ENCODE results near the gene PROCA1. TPM values are rescaled to one million over a fixed set of nuclear protein-coding genes. Genes with fewer than 3 reads are reported as not detected.

The PROCA1 gene
- polyA plus RNA-seq, 3 donors, result 0.31 to 8.9 (median 0.78) TPM

DNA sequence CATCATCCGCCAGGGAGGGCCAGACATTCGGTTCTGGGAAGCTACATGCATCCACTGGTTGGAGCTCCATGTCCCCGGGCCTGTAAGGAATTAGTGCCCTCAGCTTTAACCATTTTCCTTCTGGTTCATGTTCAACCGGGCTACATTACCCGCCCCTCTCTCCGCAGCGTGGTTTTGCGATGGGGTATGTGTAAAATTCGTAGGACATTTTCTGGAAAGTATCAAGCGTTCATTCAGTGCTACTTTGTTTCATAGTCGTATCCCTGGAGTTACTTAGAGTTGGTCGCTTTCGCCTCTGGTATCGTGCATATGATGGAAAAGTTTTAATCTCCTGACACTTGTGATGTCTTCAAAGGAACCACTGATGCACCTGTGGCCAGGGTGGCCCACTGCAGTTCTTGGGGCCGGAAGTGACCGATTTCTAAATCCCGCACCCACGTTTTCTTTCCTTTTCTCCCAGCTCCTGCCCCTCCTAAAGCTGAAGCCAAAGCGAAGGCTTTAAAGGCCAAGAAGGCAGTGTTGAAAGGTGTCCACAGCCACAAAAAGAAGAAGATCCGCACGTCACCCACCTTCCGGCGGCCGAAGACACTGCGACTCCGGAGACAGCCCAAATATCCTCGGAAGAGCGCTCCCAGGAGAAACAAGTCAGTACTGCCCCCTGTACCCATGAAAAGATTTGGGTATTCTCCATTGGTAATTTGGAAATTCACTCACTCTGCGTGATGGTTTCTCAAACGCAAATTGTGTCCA lies 8.7 kb upstream of the PROCA1 start:
- under 1% methylated on average over 11 of the region's 30 CpGs for WGBS (ENCODE audit: insufficient coverage)
- Histone ChIP-seq H3K4me1 (ENCODE audit: control insufficient read depth in 1 of 2, insufficient read depth in 2 of 2, low read length in 2 of 2) (peaks cover 53 to 67% of the 10 kb centered on the region in 2 donors), H3K4me2 (replicated peaks; ENCODE audit: extremely low read depth, low read length, poor library complexity, severe bottlenecking) (peak overlapping the region; percentile 91), H3K27me3 (ENCODE audit: control insufficient read depth in 2 of 2, insufficient read depth in 2 of 2, low read length in 2 of 2) (no peaks in the 10 kb centered on the region), H3K9me3 (replicated peaks in 1 of 2; ENCODE audit: control insufficient read depth in 1 of 2, insufficient read depth in 1 of 2, low read length in 2 of 2) (no peaks in the 10 kb centered on the region), H3K36me3 (replicated peaks in 1 of 2; ENCODE audit: control insufficient read depth in 1 of 2, insufficient read depth in 2 of 2, low read length in 2 of 2) (peaks cover 35 to 45% of the 10 kb centered on the region in 2 donors), H3K27ac (ENCODE audit: low read depth in 1 of 2, low read length in 2 of 2) (peak overlapping the region; percentile 83 to 88), H3K4me3 (replicated peaks in 1 of 3; ENCODE audit: low read depth in 2 of 3, low read length in 3 of 3) (peak overlapping the region; percentile 69 to 95 (median 88)), H3K9ac (ENCODE audit: insufficient read depth, low read length, poor library complexity, severe bottlenecking) (peak overlapping the region; percentile 88), H4K20me1 (ENCODE audit: insufficient read depth, low read length) (peaks cover 55% of the 10 kb centered on the region), H2AFZ (ENCODE audit: insufficient read depth, low read depth, low read length, poor library complexity, severe bottlenecking) (peak overlapping the region; percentile 77), H3K79me2 (ENCODE audit: insufficient read depth, low read length) (peaks cover 35% of the 10 kb centered on the region)
- no peak for DNase-seq
- peaks cover 2 to 8% (median 8%) of the 10 kb centered on the region in 3 donors for H3K27me3 Mint-ChIP-seq (ENCODE audit: low read depth in 3 of 3)
- peaks cover 37 to 50% of the 10 kb centered on the region in 2 donors for H3K36me3 Mint-ChIP-seq
- H3K27ac Mint-ChIP-seq, result peak overlapping the region; percentile 91 to 98 (median 94)
- H3K9me3 Mint-ChIP-seq, result peaks cover 0 to 2% (median 0%) of the 10 kb centered on the region in 7 donors
- intact Hi-C loops (cut with micrococcal nuclease), result no loop called here
- TF ChIP-seq, protein P1, sequence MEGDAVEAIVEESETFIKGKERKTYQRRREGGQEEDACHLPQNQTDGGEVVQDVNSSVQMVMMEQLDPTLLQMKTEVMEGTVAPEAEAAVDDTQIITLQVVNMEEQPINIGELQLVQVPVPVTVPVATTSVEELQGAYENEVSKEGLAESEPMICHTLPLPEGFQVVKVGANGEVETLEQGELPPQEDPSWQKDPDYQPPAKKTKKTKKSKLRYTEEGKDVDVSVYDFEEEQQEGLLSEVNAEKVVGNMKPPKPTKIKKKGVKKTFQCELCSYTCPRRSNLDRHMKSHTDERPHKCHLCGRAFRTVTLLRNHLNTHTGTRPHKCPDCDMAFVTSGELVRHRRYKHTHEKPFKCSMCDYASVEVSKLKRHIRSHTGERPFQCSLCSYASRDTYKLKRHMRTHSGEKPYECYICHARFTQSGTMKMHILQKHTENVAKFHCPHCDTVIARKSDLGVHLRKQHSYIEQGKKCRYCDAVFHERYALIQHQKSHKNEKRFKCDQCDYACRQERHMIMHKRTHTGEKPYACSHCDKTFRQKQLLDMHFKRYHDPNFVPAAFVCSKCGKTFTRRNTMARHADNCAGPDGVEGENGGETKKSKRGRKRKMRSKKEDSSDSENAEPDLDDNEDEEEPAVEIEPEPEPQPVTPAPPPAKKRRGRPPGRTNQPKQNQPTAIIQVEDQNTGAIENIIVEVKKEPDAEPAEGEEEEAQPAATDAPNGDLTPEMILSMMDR (IDR thresholded peaks at IDR 0.05), result peak; percentile 12
- H3K4me1 Mint-ChIP-seq, result peaks cover 49% of the 10 kb centered on the region
- peak overlapping the region; percentile 92 to 95 for H3K4me3 Mint-ChIP-seq

DNA sequence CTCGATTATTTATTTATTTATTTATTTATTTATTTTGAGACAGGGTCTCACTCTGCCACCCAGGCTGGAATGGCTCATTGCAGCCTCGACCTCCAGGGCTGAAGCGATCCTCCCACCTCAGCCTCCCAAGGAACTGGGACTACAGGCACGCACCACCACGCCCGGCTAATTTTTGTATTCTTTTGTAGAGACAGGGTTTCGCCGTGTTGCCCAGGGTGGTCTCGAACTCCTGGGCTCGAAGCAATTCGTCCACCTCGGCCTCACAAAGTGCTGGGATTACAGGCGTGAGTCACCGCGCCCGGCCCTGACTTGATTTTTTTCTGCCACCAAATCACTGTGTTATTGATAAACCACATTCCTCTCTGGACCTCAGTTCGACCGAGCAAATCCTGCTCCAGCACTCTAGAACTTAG lies 7.3 kb upstream of the PROCA1 start:
- H3K27ac Mint-ChIP-seq, result peak overlapping the region; percentile 91 to 98 (median 94)
- H3K36me3 Mint-ChIP-seq, result peaks cover 36 to 55% of the 10 kb centered on the region in 2 donors
- Histone ChIP-seq H3K9ac (ENCODE audit: insufficient read depth, low read length, poor library complexity, severe bottlenecking) (peak overlapping the region; percentile 88), H3K27me3 (ENCODE audit: control insufficient read depth in 2 of 2, insufficient read depth in 2 of 2, low read length in 2 of 2) (no peaks in the 10 kb centered on the region), H3K27ac (ENCODE audit: low read depth in 1 of 2, low read length in 2 of 2) (peak overlapping the region; percentile 83 to 88), H3K4me2 (replicated peaks; ENCODE audit: extremely low read depth, low read length, poor library complexity, severe bottlenecking) (peak overlapping the region; percentile 91), H3K36me3 (replicated peaks in 1 of 2; ENCODE audit: control insufficient read depth in 1 of 2, insufficient read depth in 2 of 2, low read length in 2 of 2) (peaks cover 31 to 50% of the 10 kb centered on the region in 2 donors), H3K4me3 (replicated peaks in 1 of 3; ENCODE audit: low read depth in 2 of 3, low read length in 3 of 3) (peak overlapping the region; percentile 69 to 95 (median 88)), H3K9me3 (replicated peaks in 1 of 2; ENCODE audit: control insufficient read depth in 1 of 2, insufficient read depth in 1 of 2, low read length in 2 of 2) (no peaks in the 10 kb centered on the region), H2AFZ (ENCODE audit: insufficient read depth, low read depth, low read length, poor library complexity, severe bottlenecking) (peak overlapping the region; percentile 77), H4K20me1 (ENCODE audit: insufficient read depth, low read length) (peaks cover 41% of the 10 kb centered on the region), H3K79me2 (ENCODE audit: insufficient read depth, low read length) (peaks cover 35% of the 10 kb centered on the region), H3K4me1 (ENCODE audit: control insufficient read depth in 1 of 2, insufficient read depth in 2 of 2, low read length in 2 of 2) (peaks cover 45 to 56% of the 10 kb centered on the region in 2 donors)
- TF ChIP-seq, protein P1 (IDR thresholded peaks at IDR 0.05), result no peak
- no peak for DNase-seq
- intact Hi-C loops (cut with micrococcal nuclease), result loop anchor here (2.0 to 10.0 kb wide), 5 partner anchors 57 to 234 kb away; partner anchors contain the start of genes BLTP2 (in 2 of the 2), FLOT2 (in 1 of the 2), SDF2 (in 1 of the 2) and SUPT6H (in 1 of the 2)
- peaks cover 36% of the 10 kb centered on the region for H3K4me1 Mint-ChIP-seq
- H3K9me3 Mint-ChIP-seq, result no peaks in the 10 kb centered on the region
- WGBS (ENCODE audit: insufficient coverage), result 28% methylated on average over 10 of the region's 18 CpGs
- H3K27me3 Mint-ChIP-seq (ENCODE audit: low read depth in 3 of 3), result peaks cover 0 to 5% (median 2%) of the 10 kb centered on the region in 3 donors
- H3K4me3 Mint-ChIP-seq, result peak overlapping the region; percentile 92 to 95

Data from CD14-positive monocyte (primary cell).